Muscle layer of duodenum (tissue), 2 donors: ENCODE data around the gene DAP.
"Not testable (repeated sequence)": the region's sequence is repeated elsewhere in the genome, so short reads cannot be mapped to it uniquely, and the experiment has no call there.

Source experiments
- H3K27ac ChIP-seq: one replicate; pipeline ENCODE4 v1.7.0; 2013; ENCODE audit warnings: mild to moderate bottlenecking, low read length
- H3K27me3 ChIP-seq: one replicate; pipeline ENCODE4 v1.7.0; 2013; ENCODE audit warnings: low read depth, mild to moderate bottlenecking, control low read depth, low read length
- H3K36me3 ChIP-seq, 2 donors: one replicate each; pipeline ENCODE4 v1.7.0; 2013; ENCODE audit warnings: low read length in 2 of 2, control low read depth in 1 of 2, mild to moderate bottlenecking in 1 of 2; ENCODE audit not compliant: insufficient read depth in 2 of 2, control insufficient read depth in 1 of 2
- H3K4me1 ChIP-seq, 2 donors: one replicate each; pipeline ENCODE4 v1.7.0; 2013; ENCODE audit warnings: low read length in 2 of 2, mild to moderate bottlenecking in 2 of 2, control low read depth in 1 of 2, moderate library complexity in 1 of 2; ENCODE audit not compliant: insufficient read depth in 2 of 2, control insufficient read depth in 1 of 2
- H3K4me3 ChIP-seq, 2 donors: one replicate each; pipeline ENCODE4 v1.7.0; 2013; ENCODE audit warnings: low read length in 2 of 2, low read depth in 1 of 2, mild to moderate bottlenecking in 1 of 2
- H3K9me3 ChIP-seq, 2 donors: one replicate each; pipeline ENCODE4 v1.7.0; 2013; ENCODE audit warnings: low read length in 2 of 2, control low read depth in 1 of 2, mild to moderate bottlenecking in 1 of 2; ENCODE audit not compliant: control insufficient read depth in 1 of 2
- donor health status: healthy.

Gene DAP

GRCh38 chr5:10731913-10732312 lies 29.1 kb downstream of the DAP start:
- H3K4me3 ChIP-seq = no peak overlapping the region
- H3K27me3 ChIP-seq = no peaks in the 10 kb centered on the region
- H3K4me1 ChIP-seq = no peaks in the 10 kb centered on the region
- H3K36me3 ChIP-seq = peaks cover 0 to 3% of the 10 kb centered on the region in 2 donors
- H3K9me3 ChIP-seq = no peaks in the 10 kb centered on the region
- no peak overlapping the region for H3K27ac ChIP-seq

- H3K27ac ChIP-seq = no peak overlapping the region
- H3K4me1 ChIP-seq = peaks cover 0 to 10% of the 10 kb centered on the region in 2 donors
- peaks cover 0 to 3% of the 10 kb centered on the region in 2 donors for H3K36me3 ChIP-seq
- H3K4me3 ChIP-seq = no peak overlapping the region
- H3K9me3 ChIP-seq = no peaks in the 10 kb centered on the region
- no peaks in the 10 kb centered on the region for H3K27me3 ChIP-seq
These were observed 31.0 kb downstream of the DAP start for GRCh38 chr5:10730043-10730351.

GRCh38 chr5:10729320-10730042 lies 31.6 kb downstream of the DAP start:
- Histone ChIP-seq H3K4me1 (peaks cover 5 to 10% of the 10 kb centered on the region in 2 donors), H3K27me3 (no peaks in the 10 kb centered on the region), H3K27ac (no peak overlapping the region), H3K36me3 (peaks cover 0 to 3% of the 10 kb centered on the region in 2 donors), H3K4me3 (no peak overlapping the region), H3K9me3 (no peaks in the 10 kb centered on the region)

GRCh38 chr5:10728679-10729078 lies 32.4 kb downstream of the DAP start:
- Histone ChIP-seq H3K36me3 (peaks cover 0 to 3% of the 10 kb centered on the region in 2 donors), H3K27ac (no peak overlapping the region), H3K9me3 (no peaks in the 10 kb centered on the region), H3K4me3 (no peak overlapping the region), H3K4me1 (peaks cover 10% of the 10 kb centered on the region in 2 donors), H3K27me3 (no peaks in the 10 kb centered on the region)

GRCh38 chr5:10727861-10728260 lies 33.2 kb downstream of the DAP start:
- H3K36me3 ChIP-seq = peaks cover 0 to 3% of the 10 kb centered on the region in 2 donors
- no peak overlapping the region for H3K4me3 ChIP-seq
- no peaks in the 10 kb centered on the region for H3K27me3 ChIP-seq
- H3K27ac ChIP-seq = no peak overlapping the region
- no peaks in the 10 kb centered on the region for H3K9me3 ChIP-seq
- H3K4me1 ChIP-seq = peaks cover 10% of the 10 kb centered on the region in 2 donors

GRCh38 chr5:10726913-10727517 lies 34.0 kb downstream of the DAP start:
- Histone ChIP-seq H3K27me3 (no peaks in the 10 kb centered on the region), H3K4me3 (no peak overlapping the region), H3K36me3 (peaks cover 0 to 3% of the 10 kb centered on the region in 2 donors), H3K4me1 (peaks cover 10% of the 10 kb centered on the region in 2 donors), H3K9me3 (no peaks in the 10 kb centered on the region), H3K27ac (no peak overlapping the region)

- peaks cover 10% of the 10 kb centered on the region in 2 donors for H3K4me1 ChIP-seq
- H3K4me3 ChIP-seq = no peak overlapping the region
- no peaks in the 10 kb centered on the region for H3K9me3 ChIP-seq
- no peaks in the 10 kb centered on the region for H3K27me3 ChIP-seq
- no peak overlapping the region for H3K27ac ChIP-seq
- H3K36me3 ChIP-seq = no peaks in the 10 kb centered on the region
These were observed 34.7 kb downstream of the DAP start for GRCh38 chr5:10726179-10726912.

GRCh38 chr5:10725636-10726035 lies 35.4 kb downstream of the DAP start:
- peak overlapping the region; percentile 26 for H3K27ac ChIP-seq

GRCh38 chr5:10724781-10725507 lies 36.1 kb downstream of the DAP start:
- Histone ChIP-seq H3K27ac (peak overlapping the region; percentile 26), H3K9me3 (no peaks in the 10 kb centered on the region), H3K4me3 (no peak overlapping the region), H3K36me3 (no peaks in the 10 kb centered on the region), H3K4me1 (peaks cover 10% of the 10 kb centered on the region in 2 donors), H3K27me3 (no peaks in the 10 kb centered on the region)

More at GRCh38 chr5:10725636-10726035, 35.4 kb downstream of the DAP start:
- no peaks in the 10 kb centered on the region for H3K36me3 ChIP-seq
- no peaks in the 10 kb centered on the region for H3K9me3 ChIP-seq
- H3K4me3 ChIP-seq = no peak overlapping the region
- H3K27me3 ChIP-seq = no peaks in the 10 kb centered on the region
- peaks cover 10% of the 10 kb centered on the region in 2 donors for H3K4me1 ChIP-seq

- Histone ChIP-seq H3K27me3 (no peaks in the 10 kb centered on the region), H3K36me3 (no peaks in the 10 kb centered on the region), H3K4me3 (no peak overlapping the region), H3K27ac (no peak overlapping the region), H3K9me3 (no peaks in the 10 kb centered on the region), H3K4me1 (peaks cover 10% of the 10 kb centered on the region in 2 donors)
These were observed 37.5 kb downstream of the DAP start for GRCh38 chr5:10723514-10723913.

- H3K27me3 ChIP-seq, H3K36me3 ChIP-seq, H3K27ac ChIP-seq, H3K4me1 ChIP-seq, H3K4me3 ChIP-seq, H3K9me3 ChIP-seq: not testable (repeated sequence)
These were observed 40.3 kb downstream of the DAP start for GRCh38 chr5:10720766-10721165.
